Activated CD8-positive, alpha-beta memory T cell treated with anti-CD3 and anti-CD28 coated beads for 1 hour (primary cell): Measurements from ENCODE around the gene PCNT.
"Not testable (repeated sequence)": the region's sequence is repeated elsewhere in the genome, so short reads cannot be mapped to it uniquely, and the experiment has no call there.

Source experiments
- DNase-seq, 2 donors: peaks; one replicate each; pipeline ENCODE4 v3.0.0-alpha.2; 2020; ENCODE audit warnings: low read depth in 1 of 2; ENCODE audit errors: extremely low read depth in 1 of 2

Gene PCNT

DNA sequence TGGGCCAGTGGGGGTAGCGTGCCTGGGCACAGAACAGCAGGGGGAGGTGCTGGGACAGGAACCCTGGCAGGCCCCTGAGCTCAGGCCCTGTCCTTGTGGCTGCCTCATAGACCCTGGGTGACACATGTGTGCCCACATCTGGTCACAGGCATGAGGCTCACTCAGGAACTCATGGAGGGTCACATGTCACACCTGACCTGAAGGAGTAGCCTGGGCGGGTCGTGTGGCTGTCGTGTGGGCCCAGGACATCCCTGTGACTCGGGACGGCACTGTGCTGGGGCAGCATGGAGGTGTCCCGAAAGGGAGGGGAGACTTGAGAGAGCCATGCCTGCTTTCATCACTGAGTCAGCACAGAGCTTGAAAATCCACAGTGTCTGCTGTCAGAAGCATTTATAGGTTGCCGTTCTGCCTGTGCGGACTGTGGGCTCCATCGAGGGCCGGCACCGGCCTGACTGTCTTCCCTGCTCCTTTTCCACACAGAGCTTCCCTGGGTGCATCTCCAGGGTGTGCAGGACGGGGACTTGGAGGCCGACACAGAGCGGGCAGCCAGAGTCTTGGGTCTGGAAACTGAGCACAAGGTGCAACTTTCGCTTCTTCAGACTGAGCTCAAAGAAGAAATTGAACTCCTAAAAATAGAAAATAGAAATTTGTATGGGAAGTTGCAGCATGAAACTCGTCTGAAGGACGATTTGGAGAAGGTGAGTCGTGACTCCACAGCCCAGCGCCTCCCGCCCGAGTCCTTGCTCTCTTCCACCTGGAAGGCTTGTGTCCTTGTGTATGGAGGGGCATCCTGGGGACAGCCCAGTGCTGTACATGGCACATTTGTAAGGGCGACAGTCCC is 32.8 kb downstream of the PCNT start:
- no peak for DNase-seq

DNA sequence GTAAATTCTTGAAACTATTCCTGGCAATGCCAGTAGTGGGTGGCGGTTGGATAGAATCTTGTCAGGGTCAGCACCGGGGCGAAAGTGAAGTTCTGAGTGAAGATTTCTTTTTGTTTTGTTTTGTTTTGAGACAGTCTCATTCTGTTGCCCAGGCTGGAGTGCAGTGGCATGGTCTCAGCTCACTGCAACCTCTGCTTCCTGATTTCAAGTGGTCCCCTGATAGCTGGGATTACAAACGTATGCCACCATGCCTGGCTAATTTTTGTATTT is 33.3 kb downstream of the PCNT start:
- DNase-seq = no peak

GRCh38 chr21:46357684-46358425 is 33.9 kb downstream of the PCNT start:
- no peak for DNase-seq

DNA sequence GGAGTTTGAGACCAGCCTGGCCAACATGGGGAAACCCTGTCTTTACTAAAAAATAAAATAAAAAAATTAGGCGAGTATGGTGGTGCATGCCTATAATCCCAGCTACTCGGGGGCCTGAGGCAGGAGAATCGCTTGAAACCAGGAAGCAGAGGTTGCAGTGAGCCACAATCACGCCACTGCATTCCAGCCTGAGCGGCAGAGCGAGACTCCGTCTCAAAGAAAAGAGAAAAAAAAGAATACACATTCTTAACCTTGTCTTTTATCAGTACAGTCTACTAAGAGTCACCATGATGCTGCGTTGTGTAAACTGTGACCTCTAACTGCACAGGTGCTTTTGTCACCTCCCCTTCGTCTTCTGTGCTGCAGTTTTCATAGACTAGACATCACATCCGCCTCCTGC is 37.2 kb downstream of the PCNT start:
- no peak for DNase-seq

GRCh38 chr21:46361935-46362334 is 38.0 kb downstream of the PCNT start:
- DNase-seq = no peak

DNA sequence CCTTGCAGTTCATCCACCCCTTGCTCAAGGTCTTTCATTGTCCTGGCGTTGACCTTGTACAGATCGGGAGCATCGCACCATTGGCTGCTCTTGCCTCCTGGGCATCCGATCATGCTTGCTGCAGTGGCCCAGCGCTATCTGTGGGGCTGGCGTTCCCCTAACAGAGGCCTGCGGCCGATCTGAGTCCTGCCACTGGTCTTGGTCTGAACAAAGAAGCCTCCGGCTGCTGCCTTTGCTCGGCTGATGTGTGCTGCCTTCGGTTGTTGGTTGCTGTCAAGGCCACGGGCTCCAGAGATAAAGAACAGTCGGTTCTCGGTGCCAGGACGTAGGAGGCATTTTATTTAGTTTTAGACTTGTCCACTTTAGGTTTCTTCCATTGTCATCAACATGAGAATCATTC is 39.0 kb downstream of the PCNT start:
- DNase-seq = no peak

DNA sequence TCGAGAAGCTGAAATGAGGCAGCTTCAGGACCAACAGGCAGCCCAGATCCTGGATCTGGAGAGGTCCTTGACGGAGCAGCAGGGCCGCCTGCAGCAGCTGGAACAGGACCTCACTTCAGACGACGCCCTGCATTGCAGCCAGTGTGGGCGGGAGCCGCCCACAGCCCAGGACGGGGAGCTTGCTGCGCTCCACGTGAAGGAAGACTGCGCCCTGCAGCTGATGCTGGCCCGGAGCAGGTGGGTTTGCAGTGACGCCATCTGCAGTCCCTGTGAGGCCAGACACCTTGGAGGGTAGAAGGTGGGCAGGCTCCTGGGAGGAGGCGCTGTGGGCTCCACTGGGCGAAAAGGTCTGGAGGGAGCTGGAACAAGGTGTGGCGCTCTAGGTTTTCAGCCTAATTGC is 39.7 kb downstream of the PCNT start:
- DNase-seq = no peak

DNA sequence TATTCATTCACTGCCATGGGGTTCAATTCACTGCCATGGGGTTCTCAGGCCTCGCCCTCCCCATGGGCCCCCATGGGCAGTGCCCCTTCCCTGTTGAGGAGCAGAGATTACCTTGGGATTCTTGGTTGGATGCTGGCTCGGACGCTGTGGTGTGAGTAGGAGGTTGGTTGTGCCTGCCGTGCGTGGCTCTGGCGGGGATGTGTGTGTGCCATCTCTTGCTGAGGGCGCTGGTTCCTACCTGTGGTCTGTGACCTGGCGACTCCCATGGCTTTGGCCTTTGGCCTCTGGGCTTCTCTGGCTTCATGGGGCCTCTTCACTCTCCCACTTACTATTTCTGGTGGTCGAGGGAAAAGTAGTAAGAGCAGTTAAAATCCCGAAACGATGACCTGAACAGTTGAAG is 42.1 kb downstream of the PCNT start:
- no peak for DNase-seq

DNA sequence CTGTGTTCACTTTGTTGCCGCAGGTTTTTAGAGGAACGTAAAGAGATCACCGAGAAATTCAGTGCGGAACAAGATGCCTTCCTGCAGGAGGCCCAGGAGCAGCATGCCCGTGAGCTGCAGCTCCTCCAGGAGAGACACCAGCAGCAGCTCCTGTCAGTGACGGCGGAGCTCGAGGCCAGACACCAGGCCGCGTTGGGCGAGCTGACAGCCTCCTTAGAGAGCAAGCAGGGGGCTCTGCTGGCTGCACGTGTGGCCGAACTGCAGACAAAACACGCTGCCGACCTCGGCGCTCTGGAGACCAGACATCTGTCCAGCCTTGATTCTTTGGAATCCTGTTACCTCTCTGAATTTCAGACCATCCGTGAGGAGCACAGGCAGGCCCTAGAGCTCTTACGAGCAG is 42.6 kb downstream of the PCNT start:
- DNase-seq = no peak

- no peak for DNase-seq
Observed at GRCh38 chr21:46366966-46367365, 43.0 kb downstream of the PCNT start.

- peak in 1 of 2 donors; percentile 4 for DNase-seq
Observed at GRCh38 chr21:46368533-46369285, 44.8 kb downstream of the PCNT start.

GRCh38 chr21:46369520-46370235 is 45.7 kb downstream of the PCNT start:
- DNase-seq = no peak

DNA sequence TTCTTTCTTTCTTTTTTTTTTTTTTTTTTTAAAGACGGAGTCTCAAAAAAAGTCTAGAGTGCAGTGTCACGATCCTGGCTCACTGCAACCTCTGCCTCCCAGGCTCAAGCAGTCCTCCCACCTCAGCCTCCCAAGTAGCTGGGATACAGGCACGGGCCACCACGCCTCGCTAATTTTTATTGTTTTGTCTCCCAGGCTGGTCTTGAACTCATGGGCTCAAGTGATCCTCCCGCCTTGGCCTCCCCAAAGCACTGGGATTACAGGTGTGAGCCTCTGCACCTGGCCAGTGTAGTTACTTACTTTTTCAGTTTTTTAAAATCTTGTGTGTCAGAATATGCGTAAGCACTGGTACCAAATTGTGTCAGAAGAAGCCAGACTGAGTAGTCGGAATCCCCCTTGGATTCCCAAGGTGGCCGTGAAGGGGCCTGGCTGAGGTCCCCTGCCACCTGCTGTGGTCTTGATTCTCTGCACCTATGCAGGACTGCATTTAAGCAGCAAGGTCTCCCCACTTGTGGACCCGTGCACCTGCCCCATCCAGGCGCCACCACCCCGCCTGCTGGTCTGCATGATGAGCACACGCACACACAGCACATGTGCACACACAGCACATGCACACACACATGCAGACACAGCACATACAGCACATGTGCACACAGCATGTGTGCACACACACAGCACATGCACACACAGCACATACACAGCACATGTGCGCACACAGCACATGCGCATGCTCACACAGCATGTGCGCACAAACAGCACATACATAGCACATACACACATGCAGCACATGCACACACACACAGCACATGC is 47.5 kb downstream of the PCNT start:
- DNase-seq = no peak

DNA sequence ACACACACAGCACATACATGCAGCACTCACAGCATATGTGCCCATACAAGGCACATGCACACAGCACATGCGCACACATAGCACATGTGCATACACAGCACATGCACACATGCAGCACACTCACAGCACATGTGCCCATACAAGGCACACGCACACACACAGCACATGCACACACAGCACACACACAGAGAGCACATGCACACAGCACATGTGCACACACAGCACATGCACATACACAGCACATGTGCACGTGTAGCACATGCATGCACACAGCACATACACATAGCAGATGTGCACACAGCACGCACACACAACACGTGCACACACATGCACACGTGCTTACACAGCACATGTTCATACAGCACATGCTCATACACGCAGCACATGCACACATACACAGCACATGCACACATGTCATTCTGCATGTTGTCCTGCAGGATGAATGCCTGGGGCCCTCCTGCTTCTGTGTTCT is 48.1 kb downstream of the PCNT start:
- no peak for DNase-seq

- DNase-seq = not testable (repeated sequence)
Observed at GRCh38 chr21:46372947-46373346, 49.0 kb downstream of the PCNT start.

- no peak for DNase-seq
Observed at GRCh38 chr21:46374761-46375389, 50.9 kb downstream of the PCNT start.

DNA sequence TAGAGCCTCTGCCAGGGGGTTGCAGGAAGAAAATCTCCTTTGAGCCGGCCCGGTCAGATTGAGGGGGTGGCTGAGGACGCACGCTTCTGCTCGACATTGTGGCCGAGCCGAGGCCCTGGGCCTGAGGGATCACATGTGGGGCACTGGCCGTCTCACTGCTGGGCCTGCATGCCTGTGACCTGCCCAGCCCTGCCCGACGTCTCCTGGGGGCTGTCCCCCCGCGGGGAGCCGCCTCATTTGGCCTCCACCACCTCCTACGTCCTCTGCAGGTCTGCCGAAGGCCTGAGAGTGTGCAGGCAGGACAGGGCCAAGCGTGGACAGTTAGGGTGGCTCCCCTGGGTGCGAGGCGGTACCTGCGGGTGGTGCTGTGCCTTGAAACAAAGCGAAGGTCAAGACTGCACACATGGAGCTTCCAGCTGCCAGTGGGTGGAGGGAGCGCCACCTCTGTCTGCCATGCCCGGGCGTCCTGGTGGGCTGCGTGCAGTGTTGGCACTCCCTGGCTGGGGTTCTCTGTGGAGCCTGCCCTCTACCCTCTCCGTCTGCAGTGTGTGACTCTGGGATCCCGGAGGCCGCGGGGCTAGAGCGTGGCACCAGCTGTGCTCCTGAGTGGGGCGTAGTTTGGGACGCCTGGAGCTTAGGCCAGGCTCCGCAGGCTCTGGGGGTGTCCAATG is 51.7 kb downstream of the PCNT start:
- DNase-seq = no peak

DNA sequence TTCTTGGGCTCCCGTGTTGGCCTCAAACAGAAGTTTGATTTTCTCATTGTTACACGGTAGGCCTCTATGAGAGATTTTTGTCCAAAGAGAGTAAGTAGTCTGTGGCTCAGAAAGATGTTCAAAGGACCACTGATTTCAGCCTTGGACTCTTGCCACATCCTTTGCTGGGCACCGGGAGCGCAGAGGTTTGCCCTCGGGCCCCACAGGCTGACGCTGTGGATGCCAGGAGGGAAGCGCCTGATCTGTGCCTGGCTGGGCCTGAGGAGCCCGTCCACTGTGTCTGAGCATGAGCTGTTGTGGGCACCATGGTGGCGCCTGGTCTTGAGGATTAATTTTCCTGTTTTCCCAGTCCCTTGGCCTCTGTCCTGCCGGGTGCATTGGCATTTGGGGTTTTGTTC is 52.3 kb downstream of the PCNT start:
- DNase-seq = no peak

GRCh38 chr21:46376856-46377453 is 53.0 kb downstream of the PCNT start:
- no peak for DNase-seq
